Measurements from ENCODE around the gene CLCN3. TPM values are rescaled to one million over a fixed set of nuclear protein-coding genes. Genes with fewer than 3 reads are reported as not detected.
A peak's percentile ranks its signal among the peaks of the same experiment; 100 is the strongest.
"Not testable (repeated sequence)": the region's sequence is repeated elsewhere in the genome, so short reads cannot be mapped to it uniquely, and the experiment has no call there.

Gene CLCN3
- total RNA-seq, 1 experiment from 2014 or later = 48.9 TPM

- no peak for DNase-seq (ENCODE audit: extremely low read depth, low read depth)
Measured at GRCh38 chr4:169616846-169617245, 3.5 kb upstream of the CLCN3 start.

DNA sequence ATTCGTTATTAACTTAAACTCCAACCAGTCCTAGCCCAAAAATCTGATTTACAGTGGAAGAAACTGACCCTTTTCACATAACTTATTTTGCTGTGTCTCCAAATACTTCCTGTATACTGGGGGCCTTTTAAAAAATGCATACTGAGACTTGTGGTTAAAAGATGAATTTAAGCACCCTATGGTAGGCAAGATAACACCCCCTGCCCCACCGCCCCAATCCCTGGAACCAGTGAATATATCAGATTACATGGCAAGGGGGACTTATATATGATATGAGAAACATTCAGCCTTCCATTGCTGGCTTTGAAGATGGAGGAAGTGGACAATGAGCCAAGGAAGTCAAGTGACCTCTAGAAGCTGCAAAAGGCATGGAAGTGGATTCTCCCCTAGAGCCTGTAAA lies 3.1 kb upstream of the CLCN3 start:
- no peak for DNase-seq (ENCODE audit: extremely low read depth, low read depth)

- DNase-seq (ENCODE audit: extremely low read depth, low read depth) = no peak
Measured at GRCh38 chr4:169618286-169618685, 2.1 kb upstream of the CLCN3 start.

DNA sequence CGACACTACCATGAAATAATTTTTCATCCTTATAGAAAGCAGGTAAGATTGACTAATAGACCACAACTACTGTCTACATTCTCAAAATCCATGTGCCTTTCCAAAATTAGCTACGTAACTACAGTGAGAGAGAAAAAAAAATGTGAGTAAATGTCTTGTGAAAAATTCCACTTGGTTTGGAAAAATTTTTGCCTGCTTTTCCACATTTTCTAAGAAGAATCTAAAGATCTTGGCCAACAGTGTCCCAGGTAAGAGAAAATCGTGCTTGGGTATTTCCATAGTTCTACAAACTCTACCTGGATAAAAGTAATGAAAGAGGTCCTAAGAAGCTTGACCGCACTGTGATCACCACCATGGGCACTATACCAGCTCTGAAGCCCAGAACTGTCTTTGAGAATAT lies 1.4 kb upstream of the CLCN3 start:
- no peak for DNase-seq (ENCODE audit: extremely low read depth, low read depth)

DNA sequence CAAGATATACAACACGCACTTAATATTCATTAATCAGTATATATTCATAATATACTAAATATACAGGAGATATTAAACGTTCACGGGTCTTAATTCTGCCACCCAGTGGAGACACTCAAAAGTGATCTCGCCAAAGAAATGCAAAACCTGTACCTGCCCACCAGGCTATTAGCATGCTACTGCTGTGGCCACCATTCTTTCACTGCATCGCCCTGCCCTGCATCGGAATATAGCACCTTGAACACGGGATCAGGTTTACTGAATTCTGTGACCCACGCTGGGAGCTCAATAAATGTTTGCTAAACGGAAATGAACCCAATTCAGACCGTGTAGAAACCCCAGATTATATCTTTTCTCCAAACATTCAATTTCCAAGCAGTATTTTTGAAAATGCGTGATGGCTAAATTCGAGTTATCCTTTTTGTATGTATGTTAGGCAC lies 840 bp upstream of the CLCN3 start:
- peak; percentile 29 for DNase-seq (ENCODE audit: extremely low read depth, low read depth)

GRCh38 chr4:169620880-169621248 lies 486 bp downstream of the CLCN3 start:
- no peak for DNase-seq (ENCODE audit: extremely low read depth, low read depth)

DNA sequence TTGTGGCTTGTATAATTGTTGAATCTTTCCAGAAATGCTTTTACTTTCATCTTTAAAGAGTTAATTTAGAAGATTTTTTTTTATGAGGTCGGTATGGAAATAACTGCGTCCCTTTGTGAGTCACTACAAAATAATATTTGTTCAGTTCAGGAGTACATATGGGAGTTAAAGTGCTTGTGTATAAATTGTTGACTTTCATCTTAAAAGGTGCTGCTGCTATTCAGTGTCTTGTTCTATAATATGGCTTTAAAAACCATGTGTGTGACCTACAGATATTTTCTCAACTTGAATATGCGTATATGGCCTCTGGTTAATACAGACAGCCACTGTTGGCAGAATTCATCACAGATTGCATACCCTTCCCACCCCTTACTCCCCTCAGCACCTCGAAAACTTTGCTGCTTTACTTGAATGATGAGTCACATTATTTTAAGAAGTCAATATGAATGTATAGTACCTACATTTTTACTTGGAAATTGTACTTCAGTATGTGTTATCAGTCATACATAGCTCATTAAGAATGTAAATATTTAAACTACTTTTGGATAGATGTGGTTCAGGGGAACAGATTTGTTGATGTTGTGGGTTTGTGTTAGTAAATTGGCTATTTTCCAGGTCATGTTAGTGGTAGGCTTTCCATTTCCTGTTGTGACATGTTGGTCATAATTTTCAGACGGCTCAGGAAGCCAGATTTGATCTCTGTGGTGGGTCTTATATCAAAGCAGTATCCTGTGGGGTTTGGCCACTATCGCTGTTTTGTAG lies 1.5 kb downstream of the CLCN3 start:
- DNase-seq (ENCODE audit: extremely low read depth, low read depth) = no peak

DNA sequence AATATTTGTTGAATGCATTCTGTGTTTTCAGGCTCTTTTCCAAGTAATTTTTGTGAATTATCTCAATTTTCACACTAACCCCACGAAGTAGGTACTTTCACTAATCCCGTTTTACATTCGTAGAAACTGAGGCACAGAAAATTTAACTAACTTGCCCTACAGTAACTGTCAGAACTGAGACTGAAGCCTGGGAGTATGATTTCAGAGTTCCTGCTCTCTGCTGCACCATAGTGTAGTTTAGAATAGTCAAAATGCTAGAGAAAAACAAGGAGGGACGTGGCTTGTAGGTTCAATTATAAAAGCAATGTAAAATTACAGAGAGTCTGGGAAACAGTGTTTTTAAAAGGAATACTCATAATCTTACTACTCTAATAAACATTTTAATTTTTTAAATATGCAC lies 2.2 kb downstream of the CLCN3 start:
- DNase-seq (ENCODE audit: extremely low read depth, low read depth) = no peak

DNA sequence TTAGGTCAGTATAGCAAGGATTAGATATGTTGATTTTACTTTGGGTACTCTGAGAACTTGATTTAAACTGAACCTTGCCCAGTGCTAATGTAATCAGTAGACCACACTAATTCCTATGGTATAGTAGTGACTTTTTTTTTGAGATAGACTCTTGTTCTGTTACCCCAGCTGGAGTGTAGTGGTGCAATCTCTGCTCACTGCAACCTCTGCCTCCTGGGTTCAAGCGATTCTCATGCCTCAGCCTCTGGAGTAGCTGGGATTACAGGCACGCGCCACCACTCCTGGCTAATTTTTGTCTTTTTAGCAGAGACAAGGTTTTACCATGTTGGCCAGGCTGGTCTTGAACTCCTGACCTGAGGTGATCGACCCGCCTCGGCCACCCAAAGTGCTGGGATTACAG lies 3.6 kb downstream of the CLCN3 start:
- not testable (repeated sequence) for DNase-seq (ENCODE audit: extremely low read depth, low read depth)

DNA sequence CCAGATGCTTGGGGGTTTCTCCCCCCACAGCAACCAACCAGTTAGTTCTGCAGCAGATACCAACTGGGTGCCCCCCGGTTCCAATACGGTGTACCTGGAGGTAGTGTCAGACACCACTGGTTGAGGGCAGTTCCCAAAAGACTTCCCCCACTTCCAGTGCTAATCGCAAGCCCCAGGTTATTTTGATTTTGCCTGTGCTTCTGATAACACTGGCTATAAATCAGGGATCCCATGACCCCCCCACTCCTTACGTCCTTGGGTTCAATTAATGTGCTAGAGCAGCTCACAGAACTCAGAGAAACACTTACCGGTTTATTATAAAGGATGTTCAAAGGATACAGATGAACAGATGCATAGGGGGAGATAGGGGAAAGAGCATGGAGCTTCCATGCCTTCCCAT lies 5.5 kb downstream of the CLCN3 start:
- DNase-seq (ENCODE audit: extremely low read depth, low read depth) = no peak

- DNase-seq (ENCODE audit: extremely low read depth, low read depth) = no peak
Measured at GRCh38 chr4:169626331-169627282, 6.2 kb downstream of the CLCN3 start.

DNA sequence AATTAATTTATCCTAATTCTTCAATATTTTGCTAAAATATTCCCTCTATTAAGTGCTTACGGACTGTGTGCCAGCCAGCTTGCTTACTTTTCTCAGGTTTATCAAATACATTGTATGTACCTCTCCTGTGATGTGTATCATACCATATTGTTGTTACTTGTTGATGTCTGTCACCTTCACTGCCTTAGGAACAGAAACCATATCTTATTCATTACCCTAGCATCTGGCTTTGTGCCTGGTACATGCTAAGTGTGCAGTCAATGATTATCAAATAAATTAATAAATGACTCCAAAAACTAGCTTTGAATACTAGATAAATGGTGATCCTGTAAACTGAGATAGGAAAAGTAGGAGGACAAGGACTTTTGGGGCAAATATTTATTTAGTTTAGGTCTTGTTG lies 6.9 kb downstream of the CLCN3 start:
- DNase-seq (ENCODE audit: extremely low read depth, low read depth) = no peak

DNA sequence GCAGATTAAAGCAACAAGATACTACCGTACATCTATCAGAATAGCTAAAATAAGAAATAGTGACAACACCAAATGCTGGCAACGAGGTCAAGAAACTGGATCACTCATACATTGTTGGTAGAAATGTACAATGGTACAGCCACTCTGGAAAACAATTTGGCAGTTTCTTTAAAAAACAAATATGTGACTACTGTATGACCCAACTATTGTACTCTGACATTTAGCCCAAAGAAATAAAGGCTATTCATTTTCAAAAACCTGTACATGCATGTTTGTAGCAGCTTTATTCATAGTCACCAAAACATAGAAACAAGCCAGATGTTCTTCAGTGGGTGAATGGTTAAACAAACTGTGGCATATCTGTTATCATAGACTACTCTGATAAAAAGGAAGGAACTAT lies 8.2 kb downstream of the CLCN3 start:
- no peak for DNase-seq (ENCODE audit: extremely low read depth, low read depth)

- no peak for DNase-seq (ENCODE audit: extremely low read depth, low read depth)
Measured at GRCh38 chr4:169630069-169630468, 9.7 kb downstream of the CLCN3 start.

DNA sequence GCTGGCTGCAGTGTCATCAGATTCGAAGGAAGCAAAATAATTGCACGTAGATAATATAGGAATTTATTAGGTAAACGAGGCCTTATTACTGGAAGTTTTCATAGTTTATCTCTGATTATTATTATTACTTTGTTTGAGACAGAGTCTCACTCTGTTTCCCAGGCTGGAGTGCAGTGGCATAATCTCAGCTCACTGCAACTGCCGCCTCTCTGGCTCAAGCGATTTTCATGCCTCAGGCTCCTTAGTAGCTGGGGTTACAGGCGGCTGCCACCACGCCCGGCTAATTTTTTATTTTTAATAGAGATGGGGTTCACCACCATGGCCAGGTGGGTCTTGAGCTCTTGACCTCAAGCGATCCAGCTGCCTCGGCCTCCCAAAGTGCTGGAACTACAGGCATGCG lies 12.5 kb downstream of the CLCN3 start:
- no peak for DNase-seq (ENCODE audit: extremely low read depth, low read depth)

DNA sequence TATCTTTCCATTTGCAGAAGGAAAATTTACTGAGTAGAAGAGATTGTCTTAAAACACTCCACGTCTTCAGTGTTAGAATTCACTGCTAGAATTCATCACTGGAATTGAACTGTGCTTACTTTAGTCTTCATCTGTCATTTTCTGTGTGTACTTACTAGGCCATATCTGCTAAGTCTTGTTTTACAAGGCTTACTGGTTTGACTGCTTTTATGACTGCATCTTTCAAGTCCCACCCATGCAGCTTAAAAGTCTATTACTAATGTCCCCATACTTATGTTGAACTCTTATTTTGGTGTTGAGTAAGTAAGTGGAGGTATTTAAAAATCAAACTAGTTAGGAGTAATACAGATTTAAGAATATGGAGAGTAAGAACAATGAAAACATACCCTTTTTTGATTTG lies 14.6 kb downstream of the CLCN3 start:
- DNase-seq (ENCODE audit: extremely low read depth, low read depth) = no peak

DNA sequence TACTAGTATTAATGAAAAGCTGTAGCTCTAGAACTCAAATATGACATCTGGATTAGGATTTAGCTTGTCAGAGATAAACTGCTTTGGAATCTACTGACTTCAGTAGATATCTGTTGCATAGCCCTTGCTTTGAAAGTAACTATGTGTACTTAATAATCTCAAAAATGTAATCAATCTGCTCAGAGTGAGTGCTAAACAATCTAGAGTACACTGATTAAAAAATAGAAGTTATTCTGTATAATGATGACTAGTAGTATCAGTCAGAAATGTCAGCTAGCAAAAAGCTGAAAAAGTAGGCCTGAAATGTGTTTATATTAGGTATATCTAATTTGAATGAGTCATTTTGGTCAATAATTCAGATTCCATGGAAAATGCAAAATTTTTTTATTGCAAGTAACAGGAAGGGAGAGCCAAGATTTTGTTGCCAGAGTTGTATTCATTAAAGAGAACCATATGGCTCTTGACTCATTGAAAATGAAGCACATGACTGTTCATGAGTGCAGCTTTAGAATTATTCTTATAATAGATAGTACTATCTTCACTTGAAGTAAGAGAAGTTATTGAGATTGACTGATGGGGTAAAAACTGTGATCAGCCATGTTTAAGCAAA lies 20.0 kb downstream of the CLCN3 start:
- no peak for DNase-seq (ENCODE audit: extremely low read depth, low read depth)

DNA sequence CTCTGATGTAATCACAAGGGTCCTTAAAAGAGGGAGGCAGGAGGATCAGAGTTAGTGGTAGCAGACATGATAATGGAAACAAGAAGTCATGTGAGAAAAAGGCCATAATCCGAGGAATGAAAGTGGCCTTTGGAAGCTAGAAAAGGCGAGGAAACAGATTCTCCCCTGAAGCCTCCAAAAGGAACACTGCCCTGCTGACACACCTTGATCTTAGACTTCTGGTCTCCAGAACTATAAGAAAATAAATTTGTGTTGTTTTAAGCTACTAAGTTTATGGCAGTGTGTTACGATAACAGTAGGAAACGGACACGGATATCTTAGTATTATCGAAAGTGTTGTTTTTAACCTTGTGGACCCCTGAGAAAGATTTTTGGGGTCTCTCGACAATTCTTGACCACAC lies 24.4 kb downstream of the CLCN3 start:
- DNase-seq (ENCODE audit: extremely low read depth, low read depth) = no peak

DNA sequence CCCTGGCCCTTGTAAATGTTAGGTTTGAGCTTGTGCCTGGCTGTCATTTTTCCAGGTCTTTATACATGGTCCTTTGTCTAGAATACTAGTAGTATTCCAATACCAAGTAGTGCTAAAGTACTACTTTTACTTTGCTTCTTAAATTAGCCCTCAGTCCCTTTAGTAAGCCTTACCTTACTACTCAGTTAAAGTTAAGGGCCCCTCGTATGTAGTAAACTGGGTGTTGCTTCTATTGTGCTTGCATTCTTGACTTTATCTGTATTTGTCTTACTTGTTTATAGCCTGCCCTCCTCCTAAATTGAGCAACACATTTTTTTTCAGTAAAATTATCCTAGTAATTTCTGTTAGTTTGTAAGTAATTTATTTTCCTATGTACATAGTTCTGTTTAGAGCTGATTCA lies 25.2 kb downstream of the CLCN3 start:
- no peak for DNase-seq (ENCODE audit: extremely low read depth, low read depth)

DNA sequence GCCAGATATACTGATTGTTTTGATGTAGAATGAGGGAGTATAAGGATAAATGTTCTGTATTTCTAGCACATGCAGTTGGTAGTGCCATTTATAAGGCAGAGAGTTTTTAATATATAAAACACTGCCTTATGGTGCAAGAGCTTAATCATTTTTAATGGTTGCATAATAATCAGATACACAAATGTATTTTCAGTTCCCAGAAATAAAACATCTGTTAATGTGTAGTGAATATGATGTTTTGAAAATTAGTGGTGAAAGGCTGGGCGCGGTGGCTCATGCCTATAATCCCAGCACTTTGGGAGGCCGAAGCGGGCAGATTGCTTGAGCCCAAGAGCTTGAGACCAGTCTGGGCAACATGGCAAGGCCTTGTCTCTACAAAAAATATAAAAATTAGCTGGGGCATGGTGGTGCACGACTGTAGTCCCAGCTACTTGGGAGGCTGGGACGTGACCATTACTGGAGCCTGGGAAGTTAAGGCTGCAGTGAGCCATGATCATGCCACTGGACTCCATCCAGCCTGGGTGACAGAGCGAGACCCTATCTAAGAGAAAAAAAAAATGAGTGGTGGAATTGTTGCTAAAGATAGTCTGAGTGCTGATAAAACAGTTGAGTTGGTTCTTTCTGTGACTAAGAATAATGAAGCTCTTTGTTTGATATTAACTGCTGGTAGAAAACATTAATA lies 29.3 kb downstream of the CLCN3 start:
- no peak for DNase-seq (ENCODE audit: extremely low read depth, low read depth)
